HEK293 (cell line): ENCODE results near the gene GAPVD1.

Experiments used
- CTCF ChIA-PET: fragments of 350-600 bp; formaldehyde crosslinking; extraction: SDS; loops from one replicate; lab custom pipeline; 2021; ENCODE audit warnings: antibody characterized with exemption; lab: Yijun Ruan, JAX
- POLR2A ChIA-PET: fragments of 300-600 bp; formaldehyde crosslinking; extraction: SDS; loops from one replicate; lab custom pipeline; 2020; ENCODE audit warnings: antibody characterized with exemption, inconsistent platforms; lab: Yijun Ruan, JAX
- H3K27ac ChIP-seq: fragments of 200-500 bp; sonication (Bioruptor generic); 2 replicates; pipeline ENCODE4 v1.5.1; 2014; ENCODE audit warnings: low read depth, low read length, control low read depth, inconsistent platforms; ENCODE audit errors: extremely low read depth
- H3K36me3 ChIP-seq, 2 experiments: fragments of 200-500 bp in 1 of 2; sonication (Bioruptor generic) in 1 of 2; 1 replicate in 1 of 2; 2 replicates in 1 of 2; pipeline ENCODE4 v1.5.1; 2014 to 2017; ENCODE audit warnings: inconsistent platforms in 2 of 2, low read length in 2 of 2; ENCODE audit not compliant: control insufficient read depth in 2 of 2, insufficient read depth in 1 of 2
- H3K4me1 ChIP-seq: fragments of 200-500 bp; sonication (Bioruptor generic); 2 replicates; pipeline ENCODE4 v1.5.1; 2014; ENCODE audit warnings: mild to moderate bottlenecking, low read length, inconsistent platforms; ENCODE audit not compliant: control insufficient read depth, insufficient read depth
- H3K4me3 ChIP-seq: 2 replicates; pipeline ENCODE4 v1.5.1; 2011; ENCODE audit warnings: low read depth, mild to moderate bottlenecking, control low read depth, low read length, moderate library complexity
- H3K9me3 ChIP-seq: fragments of 200-500 bp; sonication (Bioruptor generic); 2 replicates; pipeline ENCODE4 v1.5.1; 2014; ENCODE audit warnings: low read depth, low read length, inconsistent platforms; ENCODE audit not compliant: control insufficient read depth, insufficient read depth
- CTCF ChIP-seq: fragments of 450-650 bp; formaldehyde crosslinking; IDR thresholded peaks from 2 replicates; pipeline ENCODE4 v1.5.1; 2016; ENCODE audit warnings: missing biosample characterization, missing genetic modification characterization
- FEZF1 ChIP-seq: fragments of 450-650 bp; formaldehyde crosslinking; IDR thresholded peaks from 2 replicates; pipeline ENCODE4 v1.5.1; 2016; ENCODE audit warnings: missing biosample characterization, missing genetic modification characterization
- HOXA7 ChIP-seq: sonication (generic); formaldehyde crosslinking; IDR thresholded peaks from 2 replicates; pipeline ENCODE4 v1.8.1; 2022; ENCODE audit warnings: missing genetic modification reagents, borderline replicate concordance
- KLF17 ChIP-seq: fragments of 450-650 bp; formaldehyde crosslinking; IDR thresholded peaks from 2 replicates; pipeline ENCODE4 v1.5.1; 2016; ENCODE audit warnings: missing biosample characterization, missing genetic modification characterization
- KLF8 ChIP-seq: fragments of 450-650 bp; formaldehyde crosslinking; IDR thresholded peaks from 2 replicates; pipeline ENCODE4 v1.5.1; 2016; ENCODE audit warnings: missing biosample characterization, missing genetic modification characterization
- PRDM10 ChIP-seq: fragments of 450-650 bp; formaldehyde crosslinking; IDR thresholded peaks from 2 replicates; pipeline ENCODE4 v1.5.1; 2016; ENCODE audit warnings: missing biosample characterization, missing genetic modification characterization
- REPIN1 ChIP-seq: fragments of 450-650 bp; formaldehyde crosslinking; IDR thresholded peaks from 2 replicates; pipeline ENCODE4 v1.5.1; 2017; ENCODE audit warnings: missing biosample characterization, missing genetic modification characterization, low read depth
- ZBTB1 ChIP-seq: fragments of 450-650 bp; formaldehyde crosslinking; IDR thresholded peaks from 2 replicates; pipeline ENCODE4 v1.5.1; 2016; ENCODE audit warnings: missing biosample characterization, missing genetic modification characterization
- ZBTB8A ChIP-seq: fragments of 450-650 bp; formaldehyde crosslinking; IDR thresholded peaks from 2 replicates; pipeline ENCODE4 v1.5.1; 2016; ENCODE audit warnings: missing biosample characterization, missing genetic modification characterization
- ZNF140 ChIP-seq: fragments of 450-650 bp; formaldehyde crosslinking; IDR thresholded peaks from 2 replicates; pipeline ENCODE4 v1.5.1; 2016; ENCODE audit warnings: missing biosample characterization, missing genetic modification characterization
- ZNF155 ChIP-seq: fragments of 450-650 bp; formaldehyde crosslinking; IDR thresholded peaks from 2 replicates; pipeline ENCODE4 v1.5.1; 2016; ENCODE audit warnings: missing biosample characterization, missing genetic modification characterization
- ZNF169 ChIP-seq: fragments of 450-650 bp; formaldehyde crosslinking; IDR thresholded peaks from 2 replicates; pipeline ENCODE4 v1.5.1; 2016; ENCODE audit warnings: missing biosample characterization, missing genetic modification characterization
- ZNF184 ChIP-seq: fragments of 450-650 bp; IDR thresholded peaks from 2 replicates; pipeline ENCODE4 v1.5.1; 2018; ENCODE audit warnings: missing biosample characterization, mild to moderate bottlenecking, missing genetic modification characterization
- ZNF202 ChIP-seq: fragments of 450-650 bp; formaldehyde crosslinking; IDR thresholded peaks from 2 replicates; pipeline ENCODE4 v1.5.1; 2016; ENCODE audit warnings: missing biosample characterization, missing genetic modification characterization, borderline replicate concordance
- ZNF311 ChIP-seq: fragments of 450-650 bp; formaldehyde crosslinking; IDR thresholded peaks from 2 replicates; pipeline ENCODE4 v1.5.1; 2017; ENCODE audit warnings: missing biosample characterization, missing genetic modification characterization, borderline replicate concordance
- ZNF335 ChIP-seq: fragments of 450-650 bp; formaldehyde crosslinking; conservative IDR thresholded peaks from 2 replicates; pipeline ENCODE4 v1.5.1; 2016; ENCODE audit warnings: missing biosample characterization, missing genetic modification characterization
- ZNF433 ChIP-seq: fragments of 450-650 bp; formaldehyde crosslinking; IDR thresholded peaks from 2 replicates; pipeline ENCODE4 v1.5.1; 2016; ENCODE audit warnings: missing biosample characterization, missing genetic modification characterization, low read depth
- ZNF571 ChIP-seq: fragments of 450-650 bp; formaldehyde crosslinking; IDR thresholded peaks from 2 replicates; pipeline ENCODE4 v1.5.0; 2017; ENCODE audit warnings: missing biosample characterization, missing genetic modification characterization
- ZNF600 ChIP-seq: fragments of 450-650 bp; formaldehyde crosslinking; IDR thresholded peaks from 2 replicates; pipeline ENCODE4 v1.5.1; 2016; ENCODE audit warnings: missing biosample characterization, missing genetic modification characterization
- ZNF654 ChIP-seq: fragments of 450-650 bp; formaldehyde crosslinking; IDR thresholded peaks from 2 replicates; pipeline ENCODE4 v1.5.1; 2016; ENCODE audit warnings: low read depth, missing biosample characterization, missing genetic modification characterization
- ZNF660 ChIP-seq: fragments of 450-650 bp; IDR thresholded peaks from 2 replicates; pipeline ENCODE4 v1.5.1; 2018; ENCODE audit warnings: missing biosample characterization, mild to moderate bottlenecking, missing genetic modification characterization
- ZNF76 ChIP-seq: fragments of 450-650 bp; formaldehyde crosslinking; IDR thresholded peaks from 2 replicates; pipeline ENCODE4; 2016; ENCODE audit warnings: low read depth, missing biosample characterization, missing genetic modification characterization, borderline replicate concordance
- TF ChIP-seq, protein P1 (sequence below): fragments of 450-650 bp; formaldehyde crosslinking; IDR thresholded peaks from 2 replicates; pipeline ENCODE4 v1.5.1; 2016; ENCODE audit warnings: missing biosample characterization, missing genetic modification characterization
- TF ChIP-seq, protein P2 (sequence below): fragments of 450-650 bp; formaldehyde crosslinking; IDR thresholded peaks from 2 replicates; pipeline ENCODE4 v1.5.1; 2016; ENCODE audit warnings: missing biosample characterization, missing genetic modification characterization

The GAPVD1 gene

DNA sequence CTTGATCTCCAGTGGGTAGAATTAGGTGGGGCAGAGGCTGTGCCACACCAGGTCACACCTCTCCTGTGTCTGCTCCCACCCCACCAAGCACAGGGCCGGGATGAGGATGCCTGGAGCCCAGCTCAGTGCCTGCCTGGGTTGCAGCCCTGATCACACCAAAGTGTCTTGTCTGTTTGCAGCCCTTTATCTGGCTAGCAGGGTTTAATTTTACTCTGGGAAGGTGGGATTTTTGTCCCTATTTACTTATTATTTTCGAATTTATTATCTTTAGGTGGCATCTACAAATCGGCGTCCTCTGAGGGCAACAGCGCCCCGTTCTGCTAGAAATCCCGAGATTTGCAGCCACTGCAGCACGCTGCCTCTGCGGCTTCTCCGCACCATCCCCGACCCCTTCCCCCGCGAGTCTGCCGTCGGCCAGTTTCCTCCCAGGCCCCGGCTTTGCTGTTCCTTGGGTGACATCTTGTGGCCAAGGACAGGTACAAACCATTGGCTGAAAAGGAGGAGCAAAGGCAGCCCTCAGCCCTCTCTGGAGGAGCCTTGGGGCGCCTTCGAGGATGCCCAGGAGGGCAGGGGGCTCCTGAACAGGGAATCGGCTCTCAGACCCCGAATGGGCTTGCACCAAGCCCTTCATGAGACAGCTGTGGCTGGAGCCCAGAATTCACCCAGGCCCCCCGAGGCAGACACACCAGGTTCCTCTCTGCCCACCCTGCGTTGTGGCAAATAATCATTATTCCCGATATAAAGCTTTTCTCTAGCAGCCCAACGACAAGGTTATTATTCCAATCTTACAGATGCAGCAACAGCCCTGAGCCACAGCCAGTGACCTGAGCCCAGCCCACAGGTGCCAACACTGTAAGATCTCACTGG is 113.0 kb downstream of the GAPVD1 start (continued):
- no peak for TF ChIP-seq KLF17 (tag by site-specific recombination)
- TF ChIP-seq PRDM10 (tag by site-specific recombination): peak; percentile 32; the same call in 1 of the 2 replicates
- peak; percentile 91 for TF ChIP-seq ZNF654 (tag by site-specific recombination)
- no peak for TF ChIP-seq ZNF184
- no peak for TF ChIP-seq ZNF311 (tag by site-specific recombination)
- TF ChIP-seq FEZF1 (tag by site-specific recombination): no peak
- TF ChIP-seq, protein P1, sequence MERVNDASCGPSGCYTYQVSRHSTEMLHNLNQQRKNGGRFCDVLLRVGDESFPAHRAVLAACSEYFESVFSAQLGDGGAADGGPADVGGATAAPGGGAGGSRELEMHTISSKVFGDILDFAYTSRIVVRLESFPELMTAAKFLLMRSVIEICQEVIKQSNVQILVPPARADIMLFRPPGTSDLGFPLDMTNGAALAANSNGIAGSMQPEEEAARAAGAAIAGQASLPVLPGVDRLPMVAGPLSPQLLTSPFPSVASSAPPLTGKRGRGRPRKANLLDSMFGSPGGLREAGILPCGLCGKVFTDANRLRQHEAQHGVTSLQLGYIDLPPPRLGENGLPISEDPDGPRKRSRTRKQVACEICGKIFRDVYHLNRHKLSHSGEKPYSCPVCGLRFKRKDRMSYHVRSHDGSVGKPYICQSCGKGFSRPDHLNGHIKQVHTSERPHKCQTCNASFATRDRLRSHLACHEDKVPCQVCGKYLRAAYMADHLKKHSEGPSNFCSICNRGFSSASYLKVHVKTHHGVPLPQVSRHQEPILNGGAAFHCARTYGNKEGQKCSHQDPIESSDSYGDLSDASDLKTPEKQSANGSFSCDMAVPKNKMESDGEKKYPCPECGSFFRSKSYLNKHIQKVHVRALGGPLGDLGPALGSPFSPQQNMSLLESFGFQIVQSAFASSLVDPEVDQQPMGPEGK (tag by site-specific recombination): no peak
- TF ChIP-seq ZNF660 (tag by site-specific recombination): peak; percentile 67; the same call in 1 of the 2 replicates
- TF ChIP-seq ZNF600 (tag by site-specific recombination): peak; percentile 40; the same call in 1 of the 2 replicates
- TF ChIP-seq HOXA7 (CRISPR knock-in tag): no peak
- TF ChIP-seq, protein P2, sequence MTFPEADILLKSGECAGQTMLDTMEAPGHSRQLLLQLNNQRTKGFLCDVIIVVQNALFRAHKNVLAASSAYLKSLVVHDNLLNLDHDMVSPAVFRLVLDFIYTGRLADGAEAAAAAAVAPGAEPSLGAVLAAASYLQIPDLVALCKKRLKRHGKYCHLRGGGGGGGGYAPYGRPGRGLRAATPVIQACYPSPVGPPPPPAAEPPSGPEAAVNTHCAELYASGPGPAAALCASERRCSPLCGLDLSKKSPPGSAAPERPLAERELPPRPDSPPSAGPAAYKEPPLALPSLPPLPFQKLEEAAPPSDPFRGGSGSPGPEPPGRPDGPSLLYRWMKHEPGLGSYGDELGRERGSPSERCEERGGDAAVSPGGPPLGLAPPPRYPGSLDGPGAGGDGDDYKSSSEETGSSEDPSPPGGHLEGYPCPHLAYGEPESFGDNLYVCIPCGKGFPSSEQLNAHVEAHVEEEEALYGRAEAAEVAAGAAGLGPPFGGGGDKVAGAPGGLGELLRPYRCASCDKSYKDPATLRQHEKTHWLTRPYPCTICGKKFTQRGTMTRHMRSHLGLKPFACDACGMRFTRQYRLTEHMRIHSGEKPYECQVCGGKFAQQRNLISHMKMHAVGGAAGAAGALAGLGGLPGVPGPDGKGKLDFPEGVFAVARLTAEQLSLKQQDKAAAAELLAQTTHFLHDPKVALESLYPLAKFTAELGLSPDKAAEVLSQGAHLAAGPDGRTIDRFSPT (tag by site-specific recombination): no peak
- no peak for TF ChIP-seq ZNF433 (tag by site-specific recombination)
- no peak for TF ChIP-seq ZNF571 (tag by site-specific recombination)
- no peak for TF ChIP-seq ZBTB1 (tag by site-specific recombination)
- peak; percentile 23; the same call in 1 of the 2 replicates for TF ChIP-seq ZBTB8A (tag by site-specific recombination)
- TF ChIP-seq ZNF335 (tag by site-specific recombination): peak; percentile 85

DNA sequence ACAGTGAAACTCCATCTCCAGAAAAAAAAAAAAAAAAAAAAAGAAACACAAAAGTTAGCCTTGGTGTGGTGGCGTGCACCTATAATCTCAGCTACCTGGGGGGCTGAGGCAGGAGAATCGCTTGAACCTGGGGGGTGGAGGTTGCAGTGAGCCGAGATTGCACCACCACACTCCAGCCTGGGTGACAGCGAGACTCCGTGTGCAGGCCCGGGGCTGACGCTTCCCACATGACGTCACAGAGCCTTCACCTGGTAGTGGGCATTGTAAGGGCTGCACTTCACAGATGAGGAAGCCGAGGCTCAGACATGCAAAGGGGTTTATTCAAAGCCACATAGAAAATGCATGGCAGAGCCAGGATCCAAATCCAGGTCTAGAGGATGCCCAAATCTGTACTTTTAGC is 114.2 kb downstream of the GAPVD1 start:
- TF ChIP-seq ZNF76 (tag by site-specific recombination): no peak
- no peak for TF ChIP-seq ZNF169 (tag by site-specific recombination)
- no peak for TF ChIP-seq ZNF155 (tag by site-specific recombination)
- no peak for TF ChIP-seq REPIN1 (tag by site-specific recombination)
- no peak for TF ChIP-seq KLF17 (tag by site-specific recombination)
- no peak for TF ChIP-seq ZNF140
- TF ChIP-seq KLF8: no peak
- TF ChIP-seq CTCF (tag by site-specific recombination): no peak
- no peak for TF ChIP-seq ZNF202 (tag by site-specific recombination)
- Histone ChIP-seq H3K36me3 (peaks cover 0 to 4% of the 10 kb centered on the region in 2 experiments; a peak in 1 of 3 replicates), H3K4me1 (no peaks in the 10 kb centered on the region), H3K9me3 (no peaks in the 10 kb centered on the region), H3K27ac (no peak overlapping the region), H3K4me3 (no peak overlapping the region)
- ChIA-PET CTCF (interaction anchor here (0.6 to 2.7 kb wide), 7 partner anchors 14 to 1116 kb away, joined by 3 to 20 read pairs (median 3); partner anchors contain the start of gene GAPVD1), POLR2A (interaction anchor here (0.6 to 0.7 kb wide), 2 partner anchors 135 to 180 kb away, joined by 3 to 6 read pairs; partner anchors contain the start of gene HSPA5)
